ENCODE data around the gene XPO6. TPM values are rescaled to one million over a fixed set of nuclear protein-coding genes. Genes with fewer than 3 reads are reported as not detected.

Gene XPO6
- total and polyA plus RNA-seq, 2 of the 13 experiments (the other 11 are each of a cell fraction or from before 2014, with no cell fraction given): 109 to 129 TPM

DNA sequence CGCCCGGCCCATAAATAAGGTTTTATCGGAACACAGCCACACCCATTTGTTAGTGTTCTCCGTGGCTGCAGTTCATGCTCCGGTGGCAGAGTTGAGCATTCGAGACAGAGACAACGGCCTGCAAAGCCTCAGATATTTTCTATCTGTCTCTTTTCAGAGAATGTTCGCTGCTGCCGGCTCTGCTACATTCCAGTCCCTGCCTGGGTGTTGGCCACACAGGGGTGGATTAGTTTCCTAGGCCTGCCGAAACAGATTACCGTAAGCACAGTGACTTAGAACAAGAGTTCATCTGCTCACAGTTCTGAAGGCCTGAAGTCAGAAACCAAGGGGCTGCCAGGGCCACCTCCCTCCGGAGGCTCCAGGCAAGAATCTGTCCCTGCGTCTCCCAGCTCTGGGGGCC lies 129.1 kb downstream of the XPO6 start:
- no peak overlapping the region for H3K27ac ChIP-seq (ENCODE audit: extremely low read length, insufficient read depth, low read length)
- ATAC-seq: no peak
- WGBS (ENCODE audit: low lambda C conversion rate): 51% methylated on average over 13 of the region's 13 CpGs
- TF ChIP-seq ZNF577 (CRISPR knock-in tag; IDR thresholded peaks at IDR 0.05; ENCODE audit: borderline replicate concordance, low read depth): no peak
- TF ChIP-seq, protein P1, sequence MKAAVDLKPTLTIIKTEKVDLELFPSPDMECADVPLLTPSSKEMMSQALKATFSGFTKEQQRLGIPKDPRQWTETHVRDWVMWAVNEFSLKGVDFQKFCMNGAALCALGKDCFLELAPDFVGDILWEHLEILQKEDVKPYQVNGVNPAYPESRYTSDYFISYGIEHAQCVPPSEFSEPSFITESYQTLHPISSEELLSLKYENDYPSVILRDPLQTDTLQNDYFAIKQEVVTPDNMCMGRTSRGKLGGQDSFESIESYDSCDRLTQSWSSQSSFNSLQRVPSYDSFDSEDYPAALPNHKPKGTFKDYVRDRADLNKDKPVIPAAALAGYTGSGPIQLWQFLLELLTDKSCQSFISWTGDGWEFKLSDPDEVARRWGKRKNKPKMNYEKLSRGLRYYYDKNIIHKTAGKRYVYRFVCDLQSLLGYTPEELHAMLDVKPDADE (CRISPR knock-in tag; IDR thresholded peaks at IDR 0.05): no peak
- TF ChIP-seq, protein P2, sequence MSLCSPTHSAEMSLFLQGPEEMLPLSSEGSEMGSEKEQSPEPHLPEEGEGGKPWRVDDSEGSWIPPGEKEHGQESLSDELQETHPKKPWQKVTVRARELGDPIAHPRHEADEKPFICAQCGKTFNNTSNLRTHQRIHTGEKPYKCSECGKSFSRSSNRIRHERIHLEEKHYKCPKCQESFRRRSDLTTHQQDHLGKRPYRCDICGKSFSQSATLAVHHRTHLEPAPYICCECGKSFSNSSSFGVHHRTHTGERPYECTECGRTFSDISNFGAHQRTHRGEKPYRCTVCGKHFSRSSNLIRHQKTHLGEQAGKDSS (CRISPR knock-in tag; IDR thresholded peaks at IDR 0.05; ENCODE audit: borderline replicate concordance, low read depth): no peak
- no peak for TF ChIP-seq BRCA1 (CRISPR knock-in tag; IDR thresholded peaks at IDR 0.05)
- TF ChIP-seq CENPT (CRISPR knock-in tag; IDR thresholded peaks at IDR 0.05; ENCODE audit: low read depth): no peak
- TF ChIP-seq NFE2L2 (IDR thresholded peaks at IDR 0.05; ENCODE audit: low read length): no peak
- TF ChIP-seq, protein P3, sequence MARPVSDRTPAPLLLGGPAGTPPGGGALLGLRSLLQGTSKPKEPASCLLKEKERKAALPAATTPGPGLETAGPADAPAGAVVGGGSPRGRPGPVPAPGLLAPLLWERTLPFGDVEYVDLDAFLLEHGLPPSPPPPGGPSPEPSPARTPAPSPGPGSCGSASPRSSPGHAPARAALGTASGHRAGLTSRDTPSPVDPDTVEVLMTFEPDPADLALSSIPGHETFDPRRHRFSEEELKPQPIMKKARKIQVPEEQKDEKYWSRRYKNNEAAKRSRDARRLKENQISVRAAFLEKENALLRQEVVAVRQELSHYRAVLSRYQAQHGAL (CRISPR knock-in tag; IDR thresholded peaks at IDR 0.05; ENCODE audit: not compliant biosample characterization): no peak
- no peak for TF ChIP-seq BORCS8-MEF2B (CRISPR knock-in tag; IDR thresholded peaks at IDR 0.05)
- no peak for TF ChIP-seq ZNF337 (CRISPR knock-in tag; IDR thresholded peaks at IDR 0.05; ENCODE audit: borderline replicate concordance, low read depth)
- no peak for TF ChIP-seq SPEN (CRISPR knock-in tag; IDR thresholded peaks at IDR 0.05; ENCODE audit: low read depth)
- H3K4me1 ChIP-seq (ENCODE audit: insufficient read depth, low read length): peaks cover 7% of the 10 kb centered on the region
- DNase-seq (ENCODE audit: low spot score): no peak
- H3K36me3 ChIP-seq (replicated peaks in 1 of 2; ENCODE audit: control insufficient read depth in 1 of 2, insufficient read depth in 2 of 2, low read length in 2 of 2): no peaks in the 10 kb centered on the region
- ChIA-PET CTCF (ENCODE audit: low intra/inter-chr PET ratio, low total read pairs) (no interaction called here), POLR2A (no interaction called here)
- intact Hi-C loops (cut with micrococcal nuclease; ENCODE audit: unreplicated experiment): no loop called here
- no peak overlapping the region for H2AFZ ChIP-seq (ENCODE audit: low read length)
- in situ Hi-C loops (cut with HindIII; ENCODE audit: extremely low pct_ligation_motif_present, low pct_unique_long_range_greater_than_20kb): no loop called here
- no TSS peak for BruUV-seq (replicated peaks)
- no peak overlapping the region for H3K4me3 ChIP-seq (replicated peaks in 1 of 3; ENCODE audit: insufficient read depth in 1 of 3, low read depth in 2 of 3, low read length in 3 of 3)
- H4K20me1 ChIP-seq (ENCODE audit: insufficient read depth, low read length): no peaks in the 10 kb centered on the region
- peaks cover 3 to 17% of the 10 kb centered on the region in 2 experiments; a peak in 3 of 5 replicates for H3K27me3 ChIP-seq (ENCODE audit: control insufficient read depth in 1 of 2, insufficient read depth in 2 of 2, low read length in 2 of 2)
- no peaks in the 10 kb centered on the region for H3K79me2 ChIP-seq (ENCODE audit: insufficient read depth, low read length)
- H3K9me3 ChIP-seq (ENCODE audit: low read length): no peaks in the 10 kb centered on the region
- no peak for FAIRE-seq
- H3K4me2 ChIP-seq (ENCODE audit: low read depth, low read length): no peak overlapping the region
- no peak overlapping the region for H3K9ac ChIP-seq (ENCODE audit: insufficient read depth, low read depth, low read length)
